Activated T-cell treated with anti-CD3 and anti-CD28 coated beads for 48 hours (primary cell): ENCODE data around the gene ASTN1.

Experiments
- DNase-seq: peaks from one replicate; pipeline ENCODE4 v3.0.0-alpha.2; 2020; ENCODE audit warnings: low read depth

The ASTN1 gene

GRCh38 chr1:176878750-176879536, 285.6 kb downstream of the ASTN1 start:
- DNase-seq: no peak

GRCh38 chr1:176877557-176877956, 287.0 kb downstream of the ASTN1 start:
- DNase-seq: no peak

- no peak for DNase-seq
Measured at GRCh38 chr1:176876966-176877515, 287.5 kb downstream of the ASTN1 start.

GRCh38 chr1:176869577-176869976, 294.9 kb downstream of the ASTN1 start:
- no peak for DNase-seq

GRCh38 chr1:176866011-176866714, 298.3 kb downstream of the ASTN1 start:
- no peak for DNase-seq

- no peak for DNase-seq
Measured at GRCh38 chr1:176864211-176864610, 300.3 kb downstream of the ASTN1 start.

GRCh38 chr1:176863613-176864012, 300.9 kb downstream of the ASTN1 start:
- no peak for DNase-seq

- no peak for DNase-seq
Measured at GRCh38 chr1:176858433-176858916, 306.0 kb downstream of the ASTN1 start.

GRCh38 chr1:176857632-176858031, 306.9 kb downstream of the ASTN1 start:
- no peak for DNase-seq

- no peak for DNase-seq
Measured at GRCh38 chr1:176854758-176855745, 309.5 kb downstream of the ASTN1 start.

GRCh38 chr1:176854121-176854520, 310.4 kb downstream of the ASTN1 start:
- no peak for DNase-seq

GRCh38 chr1:176853503-176853902, 311.0 kb downstream of the ASTN1 start:
- DNase-seq: no peak

GRCh38 chr1:176852124-176852523, 312.4 kb downstream of the ASTN1 start:
- DNase-seq: no peak

GRCh38 chr1:176850871-176851270, 313.6 kb downstream of the ASTN1 start:
- DNase-seq: no peak

GRCh38 chr1:176849281-176849680, 315.2 kb downstream of the ASTN1 start:
- no peak for DNase-seq

- DNase-seq: no peak
Measured at GRCh38 chr1:176847052-176847451, 317.5 kb downstream of the ASTN1 start.

- DNase-seq: no peak
Measured at GRCh38 chr1:176843352-176844297, 320.9 kb downstream of the ASTN1 start.

GRCh38 chr1:176841238-176841637, 323.3 kb downstream of the ASTN1 start:
- no peak for DNase-seq

GRCh38 chr1:176839216-176839615, 325.3 kb downstream of the ASTN1 start:
- no peak for DNase-seq

GRCh38 chr1:176838276-176838995, 326.1 kb downstream of the ASTN1 start:
- DNase-seq: no peak
